ENCODE measurements around the gene BANP.

- TF ChIP-seq EZH2 (IDR thresholded peaks at IDR 0.05; ENCODE audit: insufficient read depth, poor library complexity, severe bottlenecking) = no peak
- no peak for TF ChIP-seq EZH2phosphoT487 (IDR thresholded peaks at IDR 0.05; ENCODE audit: insufficient read depth, low read depth)
These were observed 170.8 kb downstream of the BANP start for GRCh38 chr16:88121886-88122580.

Measured in GM23248 (cell line).